ENCODE measurements around the gene UGT1A9. TPM values are rescaled to one million over a fixed set of nuclear protein-coding genes. Genes with fewer than 3 reads are reported as not detected.

Gene UGT1A9
- polyA plus RNA-seq, 6 donors from 2014 or later = not detected

DNA sequence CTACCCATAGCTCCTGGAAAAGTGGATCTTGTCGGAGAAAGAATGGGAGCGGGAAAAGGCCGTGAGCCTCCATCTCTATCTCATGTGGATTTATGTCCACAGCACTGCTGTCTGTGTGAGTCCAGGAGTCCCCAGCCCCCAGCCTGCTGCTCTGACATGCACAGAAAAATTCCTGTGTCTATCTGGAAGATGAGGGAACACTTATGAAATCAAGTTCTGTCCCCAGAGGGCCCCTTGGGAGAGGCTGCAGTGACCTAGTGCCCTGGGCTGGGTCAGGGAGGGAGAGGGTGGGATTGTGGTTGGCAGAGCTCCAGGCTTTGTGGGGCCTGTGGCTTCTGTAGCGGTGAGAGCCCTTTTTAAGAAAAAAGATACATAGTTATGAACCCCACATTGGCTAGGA is 145.1 kb downstream of the UGT1A9 start:
- ATAC-seq (ENCODE audit: low read depth in 2 of 2) (no peak), DNase-seq (no peak)
- Mint-ChIP-seq H3K27me3 (peaks cover 8 to 37% (median 11%) of the 10 kb centered on the region in 3 donors), H3K4me1 (no peaks in the 10 kb centered on the region), H3K9me3 (no peaks in the 10 kb centered on the region), H3K36me3 (no peaks in the 10 kb centered on the region), H3K4me3 (no peak overlapping the region), H3K27ac (no peak overlapping the region)

DNA sequence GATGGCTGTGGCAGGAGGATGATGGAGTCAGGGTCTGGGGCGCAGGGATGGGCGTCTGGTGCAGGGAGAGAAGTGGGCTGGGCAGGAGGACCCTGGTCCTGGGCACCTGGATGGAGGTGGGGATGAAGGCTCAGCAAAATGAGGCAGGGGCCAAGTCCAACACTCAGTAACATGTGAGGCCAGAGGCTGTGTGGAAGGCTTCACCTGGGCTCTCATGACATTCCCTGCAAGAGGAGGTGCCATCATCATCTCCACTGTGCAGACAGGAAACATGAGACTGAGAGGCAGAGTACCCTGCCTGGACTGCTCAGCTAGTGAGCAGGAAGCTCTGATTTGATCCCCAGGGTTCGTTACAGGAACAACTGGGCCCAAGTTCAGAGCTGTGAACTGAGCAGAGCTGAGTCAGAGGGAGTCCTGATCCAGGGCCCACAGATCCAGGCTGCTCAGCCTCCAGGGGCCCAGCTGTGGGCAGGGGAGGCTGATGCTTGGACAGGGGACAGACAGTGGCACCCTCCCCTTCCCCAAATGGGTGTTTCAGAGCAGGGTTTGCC is 145.7 kb downstream of the UGT1A9 start:
- H3K36me3 Mint-ChIP-seq = no peaks in the 10 kb centered on the region
- no peak overlapping the region for H3K27ac Mint-ChIP-seq
- no peak for DNase-seq
- no peak for ATAC-seq (ENCODE audit: low read depth in 2 of 2)
- H3K4me3 Mint-ChIP-seq = no peak overlapping the region
- no peaks in the 10 kb centered on the region for H3K9me3 Mint-ChIP-seq
- peaks cover 8 to 31% (median 11%) of the 10 kb centered on the region in 3 donors for H3K27me3 Mint-ChIP-seq
- no peaks in the 10 kb centered on the region for H3K4me1 Mint-ChIP-seq

DNA sequence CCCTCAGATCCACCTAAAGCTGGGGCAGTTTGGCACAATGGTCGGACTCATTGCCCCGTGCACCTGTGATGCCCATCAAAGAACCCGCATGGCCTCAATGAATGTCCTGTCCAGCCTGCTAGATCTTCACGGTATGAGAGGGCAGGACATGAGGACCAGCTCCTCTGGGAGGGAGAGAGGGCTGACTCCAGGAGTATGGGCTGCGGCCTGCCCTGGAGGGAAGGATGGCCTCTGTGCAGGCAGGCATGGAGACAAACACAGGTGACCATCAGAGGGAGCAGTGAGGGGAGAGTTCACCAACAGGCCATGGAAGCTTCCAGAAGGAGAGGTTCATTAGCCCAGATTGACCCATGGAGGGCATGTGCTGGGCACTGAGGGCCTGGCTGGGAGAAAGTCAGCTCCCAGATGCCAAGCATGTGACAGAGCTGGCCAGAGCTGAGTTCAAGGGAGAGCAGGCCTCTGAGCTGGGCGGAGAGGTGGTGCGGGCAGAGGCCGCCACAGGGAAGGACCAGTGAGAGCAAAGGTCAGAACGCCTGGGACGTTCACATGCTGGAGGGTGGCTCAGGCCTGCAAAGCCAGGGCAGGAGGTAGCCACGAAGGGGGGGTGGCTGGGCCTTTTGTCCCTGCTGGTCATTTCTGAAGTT is 146.4 kb downstream of the UGT1A9 start:
- Mint-ChIP-seq H3K4me3 (no peak overlapping the region), H3K27me3 (peaks cover 8 to 31% (median 11%) of the 10 kb centered on the region in 3 donors), H3K27ac (no peak overlapping the region), H3K36me3 (no peaks in the 10 kb centered on the region), H3K4me1 (no peaks in the 10 kb centered on the region), H3K9me3 (no peaks in the 10 kb centered on the region)
- no peak for ATAC-seq (ENCODE audit: low read depth in 2 of 2)
- DNase-seq = no peak

DNA sequence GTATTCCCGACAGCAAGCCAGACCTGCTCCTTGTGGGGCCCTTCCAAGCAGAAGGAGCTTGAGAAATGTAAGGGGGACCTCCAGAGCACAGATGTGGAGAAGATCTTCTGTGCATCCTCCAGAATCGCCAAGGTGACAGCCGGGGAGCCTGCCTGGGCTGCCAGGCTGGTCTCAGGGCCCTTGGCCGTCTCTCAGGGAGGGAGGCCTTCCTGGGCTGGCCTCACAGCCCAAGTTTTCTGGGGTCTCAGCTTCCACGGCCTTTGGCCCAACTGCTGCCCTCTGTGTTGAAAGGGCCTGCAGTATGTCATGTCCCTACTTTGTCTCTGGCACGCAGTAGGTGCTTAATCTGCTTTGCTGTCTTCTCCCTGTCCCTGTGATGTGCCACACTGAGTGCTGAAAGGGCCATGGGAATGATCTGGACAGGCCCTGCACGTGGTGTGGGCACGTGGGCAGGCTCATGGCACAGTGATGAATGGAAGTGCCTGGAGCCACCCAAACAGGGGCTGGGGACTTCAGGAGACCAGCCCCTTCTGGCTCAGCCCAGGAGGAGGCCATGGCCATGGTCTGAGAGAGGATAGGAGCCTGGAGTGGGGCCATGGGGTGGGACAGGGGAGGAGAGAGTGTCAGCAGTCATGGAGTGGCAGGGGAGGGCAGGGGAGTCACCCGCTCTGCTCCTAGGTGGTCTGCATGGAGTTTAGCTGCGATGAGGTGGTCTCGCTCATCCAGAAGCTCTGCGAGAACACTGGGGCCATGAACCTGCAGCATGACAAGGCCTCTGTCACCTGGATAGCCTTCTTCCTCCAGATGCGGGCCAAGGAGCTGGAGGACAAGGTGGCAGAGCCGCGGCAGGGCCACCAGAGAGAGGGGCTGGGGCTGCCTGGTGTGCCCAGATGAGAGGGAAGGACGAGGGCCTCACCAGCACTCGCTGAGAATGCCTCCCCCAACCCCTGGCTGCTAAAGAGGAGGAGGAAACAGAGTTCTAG is 147.2 kb downstream of the UGT1A9 start:
- H3K36me3 Mint-ChIP-seq = no peaks in the 10 kb centered on the region
- H3K9me3 Mint-ChIP-seq = no peaks in the 10 kb centered on the region
- no peaks in the 10 kb centered on the region for H3K4me1 Mint-ChIP-seq
- no peak overlapping the region for H3K27ac Mint-ChIP-seq
- ATAC-seq (ENCODE audit: low read depth in 2 of 2) = no peak
- no peak for DNase-seq
- peaks cover 8 to 31% (median 11%) of the 10 kb centered on the region in 3 donors for H3K27me3 Mint-ChIP-seq
- H3K4me3 Mint-ChIP-seq = no peak overlapping the region

DNA sequence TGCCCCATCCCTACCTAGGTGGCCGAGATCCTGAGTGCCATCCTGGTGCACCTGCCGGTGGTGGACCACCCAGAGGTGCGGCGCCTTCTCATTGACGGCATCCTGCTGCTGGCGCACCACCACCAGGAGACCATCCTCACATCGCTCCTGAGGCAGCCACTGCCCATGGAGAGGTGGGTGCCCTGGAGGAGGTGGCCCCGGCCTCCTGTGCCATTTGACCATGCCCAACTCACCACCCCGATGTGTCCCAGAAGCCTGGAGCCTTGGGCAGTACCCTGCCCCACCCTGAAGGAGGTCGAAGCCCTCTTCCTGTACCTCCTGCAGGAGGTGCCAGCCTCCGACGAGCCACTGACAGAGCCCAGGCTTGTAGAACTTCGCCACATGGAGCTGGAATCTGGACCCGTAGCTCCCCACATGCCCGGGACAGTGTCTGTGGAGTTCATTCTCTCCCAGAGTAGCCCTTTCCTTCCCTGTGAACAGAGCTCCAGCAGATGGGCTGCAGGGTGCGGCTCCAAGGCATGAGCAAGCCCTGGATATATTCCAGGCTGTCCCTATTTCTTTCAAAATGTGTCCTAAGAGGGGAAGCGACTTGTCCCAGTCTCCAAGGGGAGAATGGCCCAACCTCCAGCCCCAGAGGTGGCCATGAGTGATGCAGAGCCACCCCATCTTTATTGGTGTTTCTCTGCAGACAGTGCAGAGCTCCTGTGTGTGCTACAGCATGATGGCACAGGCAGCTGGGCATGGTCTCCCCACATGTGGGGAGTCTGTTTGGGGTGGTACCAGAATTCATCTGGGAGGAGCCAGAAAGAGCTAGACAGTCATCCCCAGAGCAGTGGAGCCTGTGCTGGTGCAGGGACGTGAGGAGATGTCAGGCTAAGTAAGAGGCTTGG is 148.4 kb downstream of the UGT1A9 start:
- no peaks in the 10 kb centered on the region for H3K4me1 Mint-ChIP-seq
- H3K27ac Mint-ChIP-seq = no peak overlapping the region
- ATAC-seq (ENCODE audit: low read depth in 2 of 2) (no peak), DNase-seq (no peak)
- H3K27me3 Mint-ChIP-seq = peaks cover 8 to 31% (median 11%) of the 10 kb centered on the region in 3 donors
- H3K36me3 Mint-ChIP-seq = no peaks in the 10 kb centered on the region
- H3K4me3 Mint-ChIP-seq = peak overlapping the region in 1 of 8 donors; percentile 32
- no peaks in the 10 kb centered on the region for H3K9me3 Mint-ChIP-seq

DNA sequence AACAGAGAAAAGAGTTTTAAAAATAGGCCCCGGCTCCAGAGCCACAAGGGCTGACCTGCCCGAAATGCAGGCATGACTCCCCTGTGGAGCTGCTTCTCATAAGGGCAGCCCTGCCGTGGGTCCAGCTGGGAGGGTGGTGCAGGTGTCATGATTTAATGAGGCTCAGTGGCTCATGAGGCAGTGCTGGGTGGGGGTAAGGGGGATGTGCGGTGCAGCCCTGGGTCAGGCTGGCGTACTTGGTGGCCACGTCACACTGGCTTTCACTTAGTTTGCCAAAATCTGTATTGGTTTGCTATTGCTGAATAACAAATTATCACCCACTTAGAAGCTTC is 149.0 kb downstream of the UGT1A9 start:
- Mint-ChIP-seq H3K4me3 (no peak overlapping the region), H3K27me3 (peaks cover 8 to 31% (median 11%) of the 10 kb centered on the region in 3 donors), H3K36me3 (no peaks in the 10 kb centered on the region), H3K27ac (no peak overlapping the region), H3K4me1 (no peaks in the 10 kb centered on the region), H3K9me3 (no peaks in the 10 kb centered on the region)
- DNase-seq (no peak), ATAC-seq (ENCODE audit: low read depth in 2 of 2) (no peak)

DNA sequence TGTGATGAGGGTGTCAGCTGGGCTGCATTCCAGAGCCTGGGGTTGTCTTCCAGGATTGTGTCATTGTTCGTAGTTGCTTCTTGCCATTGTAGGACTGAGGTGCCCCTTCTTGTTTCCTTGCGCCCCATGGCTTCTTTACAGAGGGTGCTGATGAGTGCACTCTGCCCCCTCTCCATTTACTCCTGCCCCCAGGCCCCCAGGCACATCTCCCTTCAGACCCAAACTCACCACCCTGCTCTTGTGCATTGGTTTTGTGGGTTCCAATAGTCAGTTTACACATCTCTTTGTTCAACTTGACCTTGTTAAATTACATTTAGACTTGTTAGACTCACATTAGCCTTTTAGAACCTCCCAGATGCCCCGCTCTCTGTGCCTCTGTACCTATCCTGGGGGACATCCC is 149.5 kb downstream of the UGT1A9 start:
- H3K27ac Mint-ChIP-seq = no peak overlapping the region
- no peaks in the 10 kb centered on the region for H3K36me3 Mint-ChIP-seq
- no peak overlapping the region for H3K4me3 Mint-ChIP-seq
- no peak for DNase-seq
- peaks cover 0 to under 1% (median 0%) of the 10 kb centered on the region in 7 donors for H3K9me3 Mint-ChIP-seq
- no peaks in the 10 kb centered on the region for H3K4me1 Mint-ChIP-seq
- no peak for ATAC-seq (ENCODE audit: low read depth in 2 of 2)
- H3K27me3 Mint-ChIP-seq = peaks cover 8 to 28% (median 11%) of the 10 kb centered on the region in 3 donors

DNA sequence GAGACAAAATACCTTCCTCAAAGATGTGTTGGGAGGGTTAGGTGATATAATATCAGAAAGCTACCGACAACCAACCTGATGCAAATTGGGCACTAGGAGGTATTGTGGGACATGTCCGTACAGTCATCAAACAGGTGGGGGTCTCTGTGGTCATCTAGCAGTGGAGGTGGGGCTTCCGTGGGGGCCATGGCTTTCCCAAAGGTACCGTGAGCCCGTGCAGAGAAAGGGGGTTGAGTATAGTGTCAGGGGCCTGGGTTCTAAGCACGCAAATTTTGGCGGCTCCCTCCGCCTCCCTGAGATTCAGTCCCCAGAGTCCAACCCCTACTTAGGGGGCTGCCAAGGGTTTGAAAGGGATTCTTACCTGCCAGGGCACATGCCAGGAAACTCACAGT is 150.0 kb downstream of the UGT1A9 start:
- Mint-ChIP-seq H3K36me3 (no peaks in the 10 kb centered on the region), H3K4me3 (no peak overlapping the region), H3K9me3 (peaks cover 0 to 6% (median 0%) of the 10 kb centered on the region in 7 donors), H3K27me3 (peaks cover 8 to 24% (median 11%) of the 10 kb centered on the region in 3 donors), H3K4me1 (no peaks in the 10 kb centered on the region), H3K27ac (no peak overlapping the region)
- ATAC-seq (ENCODE audit: low read depth in 2 of 2) (no peak), DNase-seq (no peak)

DNA sequence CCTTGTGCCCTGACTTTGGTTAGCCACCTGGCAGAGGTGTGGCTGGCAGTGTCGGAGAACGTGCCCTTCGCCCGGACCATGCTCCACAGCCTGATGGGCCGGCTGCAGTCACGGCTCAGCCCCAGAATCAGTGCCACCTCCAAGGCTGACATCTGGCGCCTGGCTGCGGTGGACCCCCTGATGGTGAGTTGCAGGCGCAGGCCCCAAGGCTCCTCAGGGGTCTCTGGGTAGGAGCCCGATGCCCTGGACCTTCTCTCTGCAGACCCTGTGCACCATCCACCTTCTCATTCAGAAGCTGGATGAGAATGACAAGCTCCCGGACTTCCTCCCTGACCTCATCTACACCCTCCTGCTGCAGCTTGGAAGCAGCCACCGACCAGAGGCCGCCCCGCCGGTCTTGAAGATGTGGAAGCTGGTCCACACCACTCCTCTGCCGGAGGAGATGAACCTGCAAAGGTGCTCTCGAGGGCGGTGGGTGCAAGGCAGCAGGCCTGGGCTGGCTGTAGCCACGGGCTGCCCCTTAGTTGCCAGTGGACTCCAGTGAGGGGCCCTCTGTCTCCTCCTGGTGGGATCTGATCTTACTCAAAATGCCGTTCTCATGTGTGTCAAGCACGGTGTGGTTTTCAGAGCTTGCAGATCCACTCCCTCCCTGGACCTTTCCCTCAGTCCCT is 150.5 kb downstream of the UGT1A9 start:
- no peak overlapping the region for H3K4me3 Mint-ChIP-seq
- no peak for ATAC-seq (ENCODE audit: low read depth in 2 of 2)
- no peaks in the 10 kb centered on the region for H3K36me3 Mint-ChIP-seq
- peaks cover 7 to 19% (median 8%) of the 10 kb centered on the region in 3 donors for H3K27me3 Mint-ChIP-seq
- peaks cover 0 to 6% (median 0%) of the 10 kb centered on the region in 7 donors for H3K9me3 Mint-ChIP-seq
- no peak for DNase-seq
- no peak overlapping the region for H3K27ac Mint-ChIP-seq
- H3K4me1 Mint-ChIP-seq = no peaks in the 10 kb centered on the region

Other genes with a start within 250 kb of the UGT1A9 start
- gene USP40, start 105.1 kb upstream of the UGT1A9 start, polyA plus RNA-seq (ENCODE audit: low read depth in 6 of 6) = 10 to 100 TPM in 2 of 6 donors, 1 to 10 TPM in 4; 4.7 to 11.1 (median 8.1) TPM
- not detected for gene UGT1A8, start 54.3 kb upstream of the UGT1A9 start, polyA plus RNA-seq (ENCODE audit: low read depth in 6 of 6)
- gene UGT1A10, start 35.5 kb upstream of the UGT1A9 start, polyA plus RNA-seq (ENCODE audit: low read depth in 6 of 6) = not detected
- gene UGT1A7, start 10.0 kb downstream of the UGT1A9 start, polyA plus RNA-seq (ENCODE audit: low read depth in 6 of 6) = not detected
- gene UGT1A6, start 21.0 kb downstream of the UGT1A9 start, polyA plus RNA-seq (ENCODE audit: low read depth in 6 of 6) = not detected
- not detected for gene UGT1A5, start 41.0 kb downstream of the UGT1A9 start, polyA plus RNA-seq (ENCODE audit: low read depth in 6 of 6)
- not detected for gene UGT1A4, start 46.8 kb downstream of the UGT1A9 start, polyA plus RNA-seq (ENCODE audit: low read depth in 6 of 6)
- gene UGT1A3, start 57.1 kb downstream of the UGT1A9 start, polyA plus RNA-seq (ENCODE audit: low read depth in 6 of 6) = not detected
- gene UGT1A1, start 88.4 kb downstream of the UGT1A9 start, polyA plus RNA-seq (ENCODE audit: low read depth in 6 of 6) = not detected
- not detected for gene MROH2A, start 106.4 kb downstream of the UGT1A9 start, polyA plus RNA-seq (ENCODE audit: low read depth in 6 of 6)
- gene HJURP, start 182.6 kb downstream of the UGT1A9 start, polyA plus RNA-seq (ENCODE audit: low read depth in 6 of 6) = not detected
- not detected for gene TRPM8, start 245.5 kb downstream of the UGT1A9 start, polyA plus RNA-seq (ENCODE audit: low read depth in 6 of 6)